Fibroblast of the aortic adventitia (primary cell): Measurements from ENCODE around the gene ZNF512B. TPM values are rescaled to one million over a fixed set of nuclear protein-coding genes. Genes with fewer than 3 reads are reported as not detected.

Experiments used
- DNase-seq: peaks from one replicate; pipeline ENCODE4 v3.0.0-alpha.2; 2010; ENCODE audit warnings: low read depth
- H3K4me3 ChIP-seq: 2 replicates; pipeline ENCODE4 v1.5.1; 2011; ENCODE audit warnings: low read depth, mild to moderate bottlenecking, control low read depth, low read length, moderate library complexity
- CTCF ChIP-seq: IDR thresholded peaks from 2 replicates; pipeline ENCODE4 v1.5.1; 2011; ENCODE audit warnings: mild to moderate bottlenecking, low read length, control low read depth, inconsistent platforms; ENCODE audit not compliant: insufficient read depth
- total RNA-seq: library from RNA; depleted of rRNA; stranded (reverse); fragments of >200 nt; gene quantifications from 2 replicates; pipeline ENCODE4 v1.2.3, GENCODE V29; 2012; ENCODE audit warnings: low replicate concordance

ZNF512B gene
- total RNA-seq, 1 donor, result 12.3 TPM

GRCh38 chr20:63945921-63946920 is 23.5 kb downstream of the ZNF512B start:
- TF ChIP-seq CTCF, result no peak

DNA sequence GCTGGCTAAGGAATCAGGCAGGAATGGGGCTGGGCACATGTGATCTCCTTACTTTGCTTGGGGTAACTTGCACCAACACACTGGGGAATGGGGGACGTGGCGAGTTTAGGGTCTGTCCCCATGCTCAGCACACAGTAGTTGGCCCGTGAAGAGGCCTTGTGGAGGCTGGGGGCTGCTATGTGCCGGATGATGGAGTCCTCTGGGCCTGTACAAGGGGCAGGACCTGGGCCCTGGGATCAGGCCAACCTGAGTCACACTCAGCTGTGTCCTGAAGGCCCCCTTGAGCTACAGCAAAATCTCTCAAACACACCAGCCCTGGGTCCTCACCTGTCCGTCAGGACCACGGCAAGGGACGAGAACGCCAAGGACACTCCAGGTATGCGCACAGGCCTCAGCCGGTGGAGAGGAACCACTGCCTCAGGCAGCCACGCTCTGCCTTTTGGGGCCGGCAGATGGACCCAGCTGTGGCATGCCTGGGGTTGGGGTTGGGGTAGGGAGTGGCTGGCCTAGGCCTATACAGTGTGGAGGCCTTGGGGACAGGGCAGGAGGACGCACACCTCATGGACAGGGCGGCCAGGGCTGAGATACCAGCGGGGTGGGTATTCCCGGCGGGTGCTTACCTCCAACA is 24.6 kb downstream of the ZNF512B start:
- no peak for TF ChIP-seq CTCF

More at GRCh38 chr20:63945921-63946920, 23.5 kb downstream of the ZNF512B start:
- H3K4me3 ChIP-seq, result no peak overlapping the region
- DNase-seq, result no peak

GRCh38 chr20:63944078-63944941 is 25.4 kb downstream of the ZNF512B start:
- no peak for TF ChIP-seq CTCF
- no peak overlapping the region for H3K4me3 ChIP-seq

More for the DNA sequence above, 24.6 kb downstream of the ZNF512B start:
- DNase-seq, result no peak
- no peak overlapping the region for H3K4me3 ChIP-seq

DNA sequence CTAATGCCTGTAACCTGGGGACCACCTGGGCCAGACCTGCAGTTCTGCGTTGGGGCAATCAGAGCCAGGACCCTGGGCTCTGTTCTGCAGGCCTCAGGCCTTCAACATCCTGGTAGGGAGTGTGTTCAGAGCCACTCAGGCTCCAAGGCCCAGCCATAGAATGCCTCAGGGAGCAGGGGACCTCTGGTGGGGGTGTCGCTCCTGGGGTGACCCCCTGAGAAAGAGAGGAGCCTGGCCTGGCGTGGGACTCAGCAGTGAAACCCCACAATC is 26.0 kb downstream of the ZNF512B start:
- no peak for DNase-seq
- H3K4me3 ChIP-seq, result no peak overlapping the region
- no peak for TF ChIP-seq CTCF

More at GRCh38 chr20:63944078-63944941, 25.4 kb downstream of the ZNF512B start:
- no peak for DNase-seq

DNA sequence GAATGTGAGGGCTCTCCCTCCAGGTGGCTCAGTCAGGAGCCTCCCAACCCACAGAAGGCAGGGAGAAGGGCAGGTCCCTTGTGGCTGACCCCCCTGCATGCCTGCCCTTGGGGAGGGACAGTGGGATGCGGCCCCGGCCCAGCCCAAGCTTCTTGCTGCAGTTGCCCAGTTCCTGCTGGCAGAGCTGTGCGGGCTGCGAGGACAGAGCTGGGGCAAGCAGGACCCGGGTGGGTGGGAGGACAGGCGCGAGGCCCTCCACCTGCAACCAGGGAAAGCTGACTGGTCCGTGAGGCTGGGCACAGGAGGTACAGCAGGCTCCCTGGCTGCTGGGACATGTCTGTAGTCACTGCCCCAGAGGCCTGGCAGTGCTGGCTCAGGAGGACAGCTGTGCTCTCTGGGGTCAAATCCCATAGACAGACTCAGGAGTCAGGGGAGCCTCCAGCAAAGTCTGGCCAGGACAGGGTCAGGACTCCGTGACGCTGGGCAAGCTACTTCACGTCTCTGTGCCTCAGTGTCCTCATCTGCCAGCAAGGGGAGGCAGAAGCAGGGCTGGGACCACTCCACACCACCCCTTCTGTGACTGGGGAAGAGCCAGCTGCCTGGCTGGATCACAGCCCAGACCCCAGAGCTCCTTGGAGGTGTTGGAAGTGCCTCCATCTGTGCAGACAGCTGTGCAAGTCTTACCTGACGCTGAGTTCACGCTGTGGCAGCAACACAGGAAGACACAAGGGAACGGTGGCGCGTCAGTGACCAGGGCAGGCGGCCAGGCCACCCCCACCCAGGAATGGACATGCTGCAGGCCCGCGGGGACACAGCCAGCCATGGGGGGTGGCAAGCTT is 26.5 kb downstream of the ZNF512B start:
- H3K4me3 ChIP-seq, result no peak overlapping the region
- no peak for TF ChIP-seq CTCF
- no peak for DNase-seq
